ENCODE data around the gene EVX2.

DNA sequence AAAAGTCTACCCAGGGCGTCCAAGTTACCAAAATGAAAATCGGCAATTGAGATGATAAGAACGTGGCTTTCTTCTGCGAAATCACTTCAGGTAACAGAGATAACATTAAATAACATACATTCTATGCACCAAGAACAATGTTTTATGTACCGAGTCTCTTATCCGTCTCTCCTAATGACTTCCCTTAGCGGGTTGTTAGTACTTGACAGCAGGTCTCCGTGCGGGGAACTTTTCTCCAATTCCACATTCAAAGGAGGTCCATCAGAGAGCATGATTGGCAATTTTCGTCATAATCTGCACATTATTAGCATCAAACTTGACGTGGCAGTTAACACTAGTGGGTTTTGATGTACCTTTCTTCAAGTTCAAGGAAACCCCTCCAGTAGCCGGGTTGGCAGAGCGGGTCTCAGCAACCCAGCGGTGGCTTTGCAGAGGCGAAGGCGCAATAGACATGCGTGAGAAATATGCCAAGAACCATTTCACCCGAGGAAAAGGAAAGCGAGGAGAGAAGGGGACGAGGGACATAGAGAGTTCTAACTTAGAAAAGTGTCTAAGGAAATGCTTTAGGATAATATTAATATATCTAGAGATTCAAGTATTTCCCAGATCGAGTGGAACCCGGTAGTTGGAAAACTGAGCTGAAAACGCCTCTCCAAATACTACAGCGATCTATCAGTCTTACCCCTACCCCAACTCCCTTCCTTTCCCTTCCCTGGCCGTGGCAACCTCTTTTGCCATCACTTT is 5.0 kb downstream of the EVX2 start:
- TF ChIP-seq SRY (CRISPR knock-in tag; IDR thresholded peaks at IDR 0.05) = no peak
- no peak for TF ChIP-seq MYC (CRISPR knock-in tag; IDR thresholded peaks at IDR 0.05; ENCODE audit: borderline replicate concordance)
- TF ChIP-seq, protein P1, sequence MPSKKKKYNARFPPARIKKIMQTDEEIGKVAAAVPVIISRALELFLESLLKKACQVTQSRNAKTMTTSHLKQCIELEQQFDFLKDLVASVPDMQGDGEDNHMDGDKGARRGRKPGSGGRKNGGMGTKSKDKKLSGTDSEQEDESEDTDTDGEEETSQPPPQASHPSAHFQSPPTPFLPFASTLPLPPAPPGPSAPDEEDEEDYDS (CRISPR knock-in tag; IDR thresholded peaks at IDR 0.05) = no peak
- TF ChIP-seq, protein P2, sequence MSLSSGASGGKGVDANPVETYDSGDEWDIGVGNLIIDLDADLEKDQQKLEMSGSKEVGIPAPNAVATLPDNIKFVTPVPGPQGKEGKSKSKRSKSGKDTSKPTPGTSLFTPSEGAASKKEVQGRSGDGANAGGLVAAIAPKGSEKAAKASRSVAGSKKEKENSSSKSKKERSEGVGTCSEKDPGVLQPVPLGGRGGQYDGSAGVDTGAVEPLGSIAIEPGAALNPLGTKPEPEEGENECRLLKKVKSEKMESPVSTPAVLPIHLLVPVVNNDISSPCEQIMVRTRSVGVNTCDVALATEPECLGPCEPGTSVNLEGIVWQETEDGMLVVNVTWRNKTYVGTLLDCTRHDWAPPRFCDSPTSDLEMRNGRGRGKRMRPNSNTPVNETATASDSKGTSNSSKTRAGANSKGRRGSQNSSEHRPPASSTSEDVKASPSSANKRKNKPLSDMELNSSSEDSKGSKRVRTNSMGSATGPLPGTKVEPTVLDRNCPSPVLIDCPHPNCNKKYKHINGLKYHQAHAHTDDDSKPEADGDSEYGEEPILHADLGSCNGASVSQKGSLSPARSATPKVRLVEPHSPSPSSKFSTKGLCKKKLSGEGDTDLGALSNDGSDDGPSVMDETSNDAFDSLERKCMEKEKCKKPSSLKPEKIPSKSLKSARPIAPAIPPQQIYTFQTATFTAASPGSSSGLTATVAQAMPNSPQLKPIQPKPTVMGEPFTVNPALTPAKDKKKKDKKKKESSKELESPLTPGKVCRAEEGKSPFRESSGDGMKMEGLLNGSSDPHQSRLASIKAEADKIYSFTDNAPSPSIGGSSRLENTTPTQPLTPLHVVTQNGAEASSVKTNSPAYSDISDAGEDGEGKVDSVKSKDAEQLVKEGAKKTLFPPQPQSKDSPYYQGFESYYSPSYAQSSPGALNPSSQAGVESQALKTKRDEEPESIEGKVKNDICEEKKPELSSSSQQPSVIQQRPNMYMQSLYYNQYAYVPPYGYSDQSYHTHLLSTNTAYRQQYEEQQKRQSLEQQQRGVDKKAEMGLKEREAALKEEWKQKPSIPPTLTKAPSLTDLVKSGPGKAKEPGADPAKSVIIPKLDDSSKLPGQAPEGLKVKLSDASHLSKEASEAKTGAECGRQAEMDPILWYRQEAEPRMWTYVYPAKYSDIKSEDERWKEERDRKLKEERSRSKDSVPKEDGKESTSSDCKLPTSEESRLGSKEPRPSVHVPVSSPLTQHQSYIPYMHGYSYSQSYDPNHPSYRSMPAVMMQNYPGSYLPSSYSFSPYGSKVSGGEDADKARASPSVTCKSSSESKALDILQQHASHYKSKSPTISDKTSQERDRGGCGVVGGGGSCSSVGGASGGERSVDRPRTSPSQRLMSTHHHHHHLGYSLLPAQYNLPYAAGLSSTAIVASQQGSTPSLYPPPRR (CRISPR knock-in tag; IDR thresholded peaks at IDR 0.05; ENCODE audit: borderline replicate concordance) = no peak

Data from HepG2 (cell line).